ENCODE data around the gene HSPH1.

HSPH1 gene

DNA sequence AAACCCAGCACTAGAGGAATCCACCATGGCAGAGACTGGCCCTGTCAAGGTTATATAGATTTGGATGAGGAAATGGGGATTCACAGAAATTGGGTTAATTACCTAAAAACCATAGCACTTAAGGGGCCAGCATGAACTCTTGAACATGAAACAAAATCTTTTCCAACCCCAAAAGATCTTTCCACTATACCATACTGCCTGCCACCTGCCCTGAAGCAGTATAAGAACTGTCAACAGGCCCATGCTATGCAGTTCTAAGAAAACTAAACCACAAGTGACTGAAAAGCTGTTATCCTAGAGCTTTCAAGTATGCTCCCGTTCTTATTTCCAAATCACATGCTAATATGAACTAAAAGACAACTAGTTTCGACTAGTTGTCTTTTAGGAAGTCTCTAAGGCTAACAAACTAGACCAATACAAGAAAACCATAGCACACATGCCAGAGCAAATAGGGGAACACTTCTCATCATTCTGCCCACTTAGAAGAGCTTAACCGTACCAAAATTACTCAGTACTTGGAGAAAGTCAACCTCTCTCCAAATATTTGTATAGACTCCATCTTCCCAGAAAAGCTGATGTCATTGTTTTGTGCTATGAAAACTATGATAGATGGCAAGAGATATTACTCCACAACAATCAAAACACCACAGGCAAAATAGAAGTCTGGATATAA lies 27.5 kb downstream of the HSPH1 start:
- no peak overlapping the region for H3K4me3 ChIP-seq (ENCODE audit: low read depth, low read length)
- no peak for TF ChIP-seq CTCF (IDR thresholded peaks at IDR 0.05; ENCODE audit: low read depth, low read length, missing control alignments)
- DNase-seq (ENCODE audit: low read depth), result no peak

DNA sequence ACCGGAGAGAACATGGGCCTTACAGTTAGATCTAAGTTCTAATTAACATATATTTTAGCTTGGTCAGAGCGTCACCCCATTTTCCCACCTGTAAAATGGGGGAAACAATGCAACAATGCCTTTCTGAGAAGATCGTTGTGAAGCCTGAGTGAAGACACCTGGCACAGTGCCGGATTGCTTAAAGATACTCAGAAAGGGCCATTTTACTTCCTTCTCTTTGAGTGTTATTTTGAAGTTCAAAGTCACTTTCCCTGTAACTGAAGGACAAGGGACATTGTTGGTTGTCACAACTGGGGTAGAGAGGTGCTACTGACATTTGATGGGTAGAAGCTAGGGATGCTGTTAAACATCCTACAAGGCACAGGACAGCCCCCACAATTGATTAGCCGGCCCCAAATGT lies 28.1 kb downstream of the HSPH1 start:
- TF ChIP-seq CTCF (IDR thresholded peaks at IDR 0.05; ENCODE audit: low read depth, low read length, missing control alignments), result no peak
- H3K4me3 ChIP-seq (ENCODE audit: low read depth, low read length), result no peak overlapping the region
- no peak for DNase-seq (ENCODE audit: low read depth)

GRCh38 chr13:31131470-31131961 lies 30.2 kb downstream of the HSPH1 start:
- H3K4me3 ChIP-seq (ENCODE audit: low read depth, low read length), result no peak overlapping the region
- no peak for DNase-seq (ENCODE audit: low read depth)
- TF ChIP-seq CTCF (IDR thresholded peaks at IDR 0.05; ENCODE audit: low read depth, low read length, missing control alignments), result no peak

DNA sequence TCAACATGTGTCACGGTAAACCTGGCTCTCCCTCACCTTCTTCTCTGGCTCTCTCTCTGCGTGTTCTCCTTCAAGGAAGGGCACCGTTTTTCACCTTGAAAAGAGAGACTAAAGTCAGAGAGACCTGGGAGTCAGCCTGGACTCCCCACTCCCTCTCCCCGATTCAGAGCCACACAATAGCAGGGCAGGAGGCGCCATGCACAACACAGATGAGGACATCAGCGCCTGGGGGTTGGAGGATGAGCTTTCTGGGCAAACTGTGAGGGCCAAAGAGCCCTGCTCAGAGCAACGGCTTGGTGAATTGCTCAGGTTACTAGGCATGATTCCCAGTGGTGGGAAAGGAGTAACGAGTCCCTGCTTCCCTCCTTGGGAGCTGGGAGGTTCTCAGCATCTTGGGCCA lies 32.3 kb downstream of the HSPH1 start:
- H3K4me3 ChIP-seq (ENCODE audit: low read depth, low read length), result no peak overlapping the region
- DNase-seq (ENCODE audit: low read depth), result no peak

DNA sequence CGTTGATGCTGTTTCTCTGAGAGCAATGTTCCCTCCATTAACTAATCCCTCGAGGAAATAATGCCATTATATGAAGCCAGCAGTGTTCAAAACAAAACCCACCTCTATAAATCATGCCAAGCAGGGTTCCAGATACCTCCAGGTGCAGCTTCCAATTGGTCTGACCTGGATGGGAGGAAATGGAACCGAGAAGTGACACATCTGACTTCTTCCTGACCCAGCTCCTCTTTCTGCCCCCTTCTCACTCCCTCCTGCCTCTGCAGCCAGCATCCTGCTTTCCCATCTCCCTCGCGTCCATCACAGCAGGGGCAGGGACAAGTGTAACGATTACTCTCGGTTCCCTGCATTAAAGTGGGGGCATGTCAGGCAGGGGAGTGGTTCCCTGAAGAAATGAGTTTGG lies 37.5 kb downstream of the HSPH1 start:
- no peak for DNase-seq (ENCODE audit: low read depth)
- no peak for TF ChIP-seq CTCF (IDR thresholded peaks at IDR 0.05; ENCODE audit: low read depth, low read length, missing control alignments)
- no peak overlapping the region for H3K4me3 ChIP-seq (ENCODE audit: low read depth, low read length)

More for the DNA sequence above, 32.3 kb downstream of the HSPH1 start:
- no peak for TF ChIP-seq CTCF (IDR thresholded peaks at IDR 0.05; ENCODE audit: low read depth, low read length, missing control alignments)

DNA sequence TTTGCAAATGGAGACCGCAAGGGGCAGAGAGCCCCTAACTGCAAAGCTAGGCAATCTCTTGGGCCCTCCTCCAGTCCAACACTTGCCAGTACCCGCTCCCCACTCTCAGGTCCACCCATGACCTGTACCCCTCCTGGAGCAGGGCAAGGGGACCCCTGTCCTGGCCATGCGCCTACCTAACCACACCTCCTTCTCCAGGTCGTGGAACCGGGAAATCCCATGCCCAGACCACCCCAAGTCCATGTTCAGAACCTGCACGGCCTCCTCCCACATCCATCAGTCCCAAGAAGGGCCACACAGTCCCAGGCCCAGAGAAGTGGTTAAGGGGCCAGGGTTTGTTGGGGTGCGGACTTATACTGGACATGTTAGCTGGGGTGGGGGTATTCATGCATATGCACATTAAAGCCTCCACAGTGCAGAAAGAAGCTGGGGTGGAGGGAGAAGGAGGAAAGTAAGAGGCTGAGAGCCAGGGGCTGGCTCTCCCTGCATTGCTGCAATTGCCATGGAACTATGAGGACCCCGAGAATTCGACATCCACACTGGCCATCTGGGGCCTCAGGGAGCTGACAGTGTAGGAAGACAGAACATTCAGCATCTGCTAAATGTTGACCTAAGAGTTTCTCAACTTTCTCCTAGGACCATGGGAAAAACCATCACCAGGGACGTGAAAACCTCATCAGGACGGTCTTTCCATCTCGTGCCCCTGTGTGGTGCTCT lies 39.0 kb downstream of the HSPH1 start:
- H3K4me3 ChIP-seq (ENCODE audit: low read depth, low read length), result no peak overlapping the region
- DNase-seq (ENCODE audit: low read depth), result no peak
- no peak for TF ChIP-seq CTCF (IDR thresholded peaks at IDR 0.05; ENCODE audit: low read depth, low read length, missing control alignments)

Data from GM12864 (cell line).